SK-N-SH treated with all-trans-retinoic acid at 6 μM for 48 hours (cell line): ENCODE results near the gene KCNH4.

Experiments used
- ATAC-seq: fragments of 200-7000 bp; cut with Tn5 transposase; 3 replicates; pipeline ENCODE4 v1.9.1; 2020; ENCODE audit warnings: mild to moderate bottlenecking, moderate library complexity
- ARNTL ChIP-seq: fragments of 450-650 bp; formaldehyde crosslinking; IDR thresholded peaks from 2 replicates; pipeline ENCODE4 v1.5.0; 2020; ENCODE audit warnings: low read depth, mild to moderate bottlenecking, moderate library complexity, borderline replicate concordance
- ESRRG ChIP-seq: fragments of 250-450 bp; sonication (Bioruptor Pico); IDR thresholded peaks from 2 replicates; pipeline ENCODE4 v1.6.1; 2021; ENCODE audit warnings: mild to moderate bottlenecking
- GLIS3 ChIP-seq: fragments of 250-450 bp; sonication (Bioruptor Pico); IDR thresholded peaks from 2 replicates; pipeline ENCODE4 v1.5.0; 2020; ENCODE audit warnings: mild to moderate bottlenecking, moderate library complexity
- ISL1 ChIP-seq: fragments of 250-450 bp; sonication (Bioruptor Pico); IDR thresholded peaks from 2 replicates; pipeline ENCODE4 v2.1.2; 2022; ENCODE audit warnings: mild to moderate bottlenecking, moderate library complexity
- OSR1 ChIP-seq: fragments of 250-450 bp; sonication (Bioruptor Pico); IDR thresholded peaks from 2 replicates; pipeline ENCODE4 v1.8.0; 2022; ENCODE audit warnings: moderate library complexity, mild to moderate bottlenecking, inconsistent platforms
- PPARA ChIP-seq: fragments of 250-450 bp; sonication (Bioruptor Pico); IDR thresholded peaks from 2 replicates; pipeline ENCODE4 v1.5.0; 2020; ENCODE audit warnings: mild to moderate bottlenecking, borderline replicate concordance
- RARB ChIP-seq: fragments of 250-450 bp; sonication (Bioruptor Pico); IDR thresholded peaks from 2 replicates; pipeline ENCODE4 v1.8.0; 2021; ENCODE audit warnings: mild to moderate bottlenecking, moderate library complexity
- SNAI2 ChIP-seq: fragments of 250-450 bp; sonication (Bioruptor Pico); IDR thresholded peaks from 2 replicates; pipeline ENCODE4 v1.5.0; 2020; ENCODE audit warnings: mild to moderate bottlenecking, moderate library complexity
- TCF4 ChIP-seq: fragments of 250-450 bp; sonication (Bioruptor Pico); IDR thresholded peaks from 2 replicates; pipeline ENCODE4 v1.8.0; 2021; ENCODE audit warnings: mild to moderate bottlenecking, moderate library complexity, borderline replicate concordance
- ZC3H10 ChIP-seq: fragments of 250-450 bp; sonication (Bioruptor Pico); IDR thresholded peaks from 2 replicates; pipeline ENCODE4 v1.5.1; 2021; ENCODE audit warnings: mild to moderate bottlenecking, moderate library complexity
- ZFP3 ChIP-seq: fragments of 250-450 bp; sonication (Bioruptor Pico); IDR thresholded peaks from 2 replicates; pipeline ENCODE4 v1.5.0; 2020; ENCODE audit warnings: mild to moderate bottlenecking, moderate library complexity
- ZFP30 ChIP-seq: fragments of 450-650 bp; formaldehyde crosslinking; IDR thresholded peaks from 2 replicates; pipeline ENCODE4 v1.5.0; 2022; ENCODE audit warnings: mild to moderate bottlenecking, moderate library complexity
- ZNF565 ChIP-seq: fragments of 450-650 bp; formaldehyde crosslinking; conservative IDR thresholded peaks from 2 replicates; pipeline ENCODE4 v1.5.0; 2020; ENCODE audit warnings: low read depth, mild to moderate bottlenecking, moderate library complexity
- ZNF70 ChIP-seq: fragments of 450-650 bp; formaldehyde crosslinking; IDR thresholded peaks from 2 replicates; pipeline ENCODE4 v1.5.0; 2020; ENCODE audit warnings: mild to moderate bottlenecking, moderate library complexity
- ZNF8 ChIP-seq: fragments of 450-650 bp; formaldehyde crosslinking; IDR thresholded peaks from 2 replicates; pipeline ENCODE4 v1.5.0; 2020; ENCODE audit warnings: mild to moderate bottlenecking, moderate library complexity
- TF ChIP-seq, protein P1 (sequence below): fragments of 250-450 bp; sonication (Bioruptor Pico); IDR thresholded peaks from 2 replicates; pipeline ENCODE4 v1.8.0; 2020; ENCODE audit warnings: mild to moderate bottlenecking, moderate library complexity, borderline replicate concordance
- TF ChIP-seq, protein P2 (sequence below): fragments of 250-450 bp; sonication (Bioruptor Pico); IDR thresholded peaks from 2 replicates; pipeline ENCODE4 v1.5.1; 2021; ENCODE audit warnings: mild to moderate bottlenecking, moderate library complexity
- TF ChIP-seq, protein P3 (sequence below): fragments of 250-450 bp; sonication (Bioruptor Pico); IDR thresholded peaks from 2 replicates; pipeline ENCODE4 v1.8.0; 2021; ENCODE audit warnings: low read depth, mild to moderate bottlenecking, moderate library complexity, borderline replicate concordance
- TF ChIP-seq, protein P4 (sequence below): fragments of 250-450 bp; sonication (Bioruptor Pico); IDR thresholded peaks from 2 replicates; pipeline ENCODE4 v1.5.1; 2020; ENCODE audit warnings: low read depth, mild to moderate bottlenecking, moderate library complexity
- TF ChIP-seq, protein P5 (sequence below): fragments of 250-450 bp; sonication (Bioruptor Pico); IDR thresholded peaks from 2 replicates; pipeline ENCODE4 v1.5.0; 2020; ENCODE audit warnings: mild to moderate bottlenecking, moderate library complexity

The KCNH4 gene

DNA sequence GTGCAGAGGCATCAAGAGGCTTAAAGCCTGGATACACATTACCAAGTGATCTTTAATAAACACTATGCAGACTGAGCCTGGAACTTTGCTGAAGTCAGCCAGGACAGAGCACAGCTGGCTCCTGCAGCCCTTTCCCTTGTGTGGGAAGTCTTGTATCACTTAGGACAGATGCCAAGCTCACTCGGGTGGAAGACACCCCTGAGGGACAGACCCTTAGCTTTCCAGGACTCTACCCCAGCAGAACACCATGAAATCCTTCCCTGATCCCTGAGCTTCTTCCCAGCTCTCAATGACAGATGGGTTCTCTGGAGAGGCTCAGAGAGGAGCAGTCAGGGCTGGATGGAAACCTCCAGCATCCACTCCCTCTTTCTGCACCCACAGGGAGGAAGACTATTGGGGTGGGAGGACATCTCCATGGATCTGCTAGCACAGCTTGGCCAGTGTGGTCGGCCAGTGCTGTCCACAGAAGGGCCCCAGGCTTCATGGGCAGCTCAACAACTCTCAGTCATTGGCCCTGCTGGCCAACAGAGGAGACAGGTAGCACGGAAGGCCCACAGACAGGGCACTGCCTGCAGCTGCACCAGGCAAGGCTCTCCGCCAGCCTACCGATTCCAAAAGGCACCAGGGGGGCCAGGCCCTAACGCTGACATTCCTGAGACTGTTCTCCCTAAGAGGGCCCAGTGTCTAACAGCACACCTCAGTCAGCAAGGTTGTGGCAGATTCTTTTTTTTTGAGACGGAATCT is 42.0 kb downstream of the KCNH4 start (continued):
- TF ChIP-seq, protein P1, sequence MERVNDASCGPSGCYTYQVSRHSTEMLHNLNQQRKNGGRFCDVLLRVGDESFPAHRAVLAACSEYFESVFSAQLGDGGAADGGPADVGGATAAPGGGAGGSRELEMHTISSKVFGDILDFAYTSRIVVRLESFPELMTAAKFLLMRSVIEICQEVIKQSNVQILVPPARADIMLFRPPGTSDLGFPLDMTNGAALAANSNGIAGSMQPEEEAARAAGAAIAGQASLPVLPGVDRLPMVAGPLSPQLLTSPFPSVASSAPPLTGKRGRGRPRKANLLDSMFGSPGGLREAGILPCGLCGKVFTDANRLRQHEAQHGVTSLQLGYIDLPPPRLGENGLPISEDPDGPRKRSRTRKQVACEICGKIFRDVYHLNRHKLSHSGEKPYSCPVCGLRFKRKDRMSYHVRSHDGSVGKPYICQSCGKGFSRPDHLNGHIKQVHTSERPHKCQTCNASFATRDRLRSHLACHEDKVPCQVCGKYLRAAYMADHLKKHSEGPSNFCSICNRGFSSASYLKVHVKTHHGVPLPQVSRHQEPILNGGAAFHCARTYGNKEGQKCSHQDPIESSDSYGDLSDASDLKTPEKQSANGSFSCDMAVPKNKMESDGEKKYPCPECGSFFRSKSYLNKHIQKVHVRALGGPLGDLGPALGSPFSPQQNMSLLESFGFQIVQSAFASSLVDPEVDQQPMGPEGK (CRISPR knock-in tag) = no peak
- TF ChIP-seq, protein P2, sequence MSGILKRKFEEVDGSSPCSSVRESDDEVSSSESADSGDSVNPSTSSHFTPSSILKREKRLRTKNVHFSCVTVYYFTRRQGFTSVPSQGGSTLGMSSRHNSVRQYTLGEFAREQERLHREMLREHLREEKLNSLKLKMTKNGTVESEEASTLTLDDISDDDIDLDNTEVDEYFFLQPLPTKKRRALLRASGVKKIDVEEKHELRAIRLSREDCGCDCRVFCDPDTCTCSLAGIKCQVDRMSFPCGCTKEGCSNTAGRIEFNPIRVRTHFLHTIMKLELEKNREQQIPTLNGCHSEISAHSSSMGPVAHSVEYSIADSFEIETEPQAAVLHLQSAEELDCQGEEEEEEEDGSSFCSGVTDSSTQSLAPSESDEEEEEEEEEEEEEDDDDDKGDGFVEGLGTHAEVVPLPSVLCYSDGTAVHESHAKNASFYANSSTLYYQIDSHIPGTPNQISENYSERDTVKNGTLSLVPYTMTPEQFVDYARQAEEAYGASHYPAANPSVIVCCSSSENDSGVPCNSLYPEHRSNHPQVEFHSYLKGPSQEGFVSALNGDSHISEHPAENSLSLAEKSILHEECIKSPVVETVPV (CRISPR knock-in tag) = no peak
- TF ChIP-seq ZFP30 (CRISPR knock-in tag) = no peak

DNA sequence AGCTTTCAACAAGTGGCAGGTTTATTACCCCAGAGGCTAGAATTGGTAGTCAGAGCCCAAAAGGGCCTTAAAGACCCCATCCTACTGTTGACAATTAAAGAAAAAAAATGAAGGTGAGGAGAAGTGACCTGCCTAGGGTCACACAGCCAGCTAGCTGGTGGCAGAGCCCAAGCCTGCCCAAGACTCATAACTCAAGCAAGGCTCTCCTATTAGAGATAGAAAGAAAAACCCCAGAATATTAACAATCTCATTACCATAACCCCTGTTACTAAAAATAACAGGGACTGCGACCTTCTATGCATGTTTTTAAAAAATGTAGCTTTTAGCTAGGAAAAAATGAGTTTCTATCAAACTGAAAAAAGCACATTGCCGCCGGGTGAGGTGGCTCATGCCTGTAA is 44.3 kb downstream of the KCNH4 start:
- no peak for ATAC-seq
- TF ChIP-seq, protein P3, sequence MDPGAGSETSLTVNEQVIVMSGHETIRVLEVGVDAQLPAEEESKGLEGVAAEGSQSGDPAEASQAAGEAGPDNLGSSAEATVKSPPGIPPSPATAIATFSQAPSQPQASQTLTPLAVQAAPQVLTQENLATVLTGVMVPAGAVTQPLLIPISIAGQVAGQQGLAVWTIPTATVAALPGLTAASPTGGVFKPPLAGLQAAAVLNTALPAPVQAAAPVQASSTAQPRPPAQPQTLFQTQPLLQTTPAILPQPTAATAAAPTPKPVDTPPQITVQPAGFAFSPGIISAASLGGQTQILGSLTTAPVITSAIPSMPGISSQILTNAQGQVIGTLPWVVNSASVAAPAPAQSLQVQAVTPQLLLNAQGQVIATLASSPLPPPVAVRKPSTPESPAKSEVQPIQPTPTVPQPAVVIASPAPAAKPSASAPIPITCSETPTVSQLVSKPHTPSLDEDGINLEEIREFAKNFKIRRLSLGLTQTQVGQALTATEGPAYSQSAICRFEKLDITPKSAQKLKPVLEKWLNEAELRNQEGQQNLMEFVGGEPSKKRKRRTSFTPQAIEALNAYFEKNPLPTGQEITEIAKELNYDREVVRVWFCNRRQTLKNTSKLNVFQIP = no peak
- TF ChIP-seq, protein P4, sequence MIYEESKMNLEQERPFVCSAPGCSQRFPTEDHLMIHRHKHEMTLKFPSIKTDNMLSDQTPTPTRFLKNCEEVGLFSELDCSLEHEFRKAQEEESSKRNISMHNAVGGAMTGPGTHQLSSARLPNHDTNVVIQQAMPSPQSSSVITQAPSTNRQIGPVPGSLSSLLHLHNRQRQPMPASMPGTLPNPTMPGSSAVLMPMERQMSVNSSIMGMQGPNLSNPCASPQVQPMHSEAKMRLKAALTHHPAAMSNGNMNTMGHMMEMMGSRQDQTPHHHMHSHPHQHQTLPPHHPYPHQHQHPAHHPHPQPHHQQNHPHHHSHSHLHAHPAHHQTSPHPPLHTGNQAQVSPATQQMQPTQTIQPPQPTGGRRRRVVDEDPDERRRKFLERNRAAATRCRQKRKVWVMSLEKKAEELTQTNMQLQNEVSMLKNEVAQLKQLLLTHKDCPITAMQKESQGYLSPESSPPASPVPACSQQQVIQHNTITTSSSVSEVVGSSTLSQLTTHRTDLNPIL (CRISPR knock-in tag) = no peak
- TF ChIP-seq SNAI2 (CRISPR knock-in tag) (no peak), GLIS3 (CRISPR knock-in tag) (no peak), RARB (CRISPR knock-in tag) (no peak), ZNF70 (CRISPR knock-in tag) (no peak), PPARA (no peak), ZNF8 (CRISPR knock-in tag) (no peak), ZFP30 (CRISPR knock-in tag) (no peak), ZC3H10 (CRISPR knock-in tag) (no peak), ZNF565 (CRISPR knock-in tag) (no peak), TCF4 (CRISPR knock-in tag) (no peak), ZFP3 (CRISPR knock-in tag) (no peak), ESRRG (CRISPR knock-in tag) (no peak), ISL1 (no peak), ARNTL (no peak), OSR1 (CRISPR knock-in tag) (no peak)
- TF ChIP-seq, protein P5, sequence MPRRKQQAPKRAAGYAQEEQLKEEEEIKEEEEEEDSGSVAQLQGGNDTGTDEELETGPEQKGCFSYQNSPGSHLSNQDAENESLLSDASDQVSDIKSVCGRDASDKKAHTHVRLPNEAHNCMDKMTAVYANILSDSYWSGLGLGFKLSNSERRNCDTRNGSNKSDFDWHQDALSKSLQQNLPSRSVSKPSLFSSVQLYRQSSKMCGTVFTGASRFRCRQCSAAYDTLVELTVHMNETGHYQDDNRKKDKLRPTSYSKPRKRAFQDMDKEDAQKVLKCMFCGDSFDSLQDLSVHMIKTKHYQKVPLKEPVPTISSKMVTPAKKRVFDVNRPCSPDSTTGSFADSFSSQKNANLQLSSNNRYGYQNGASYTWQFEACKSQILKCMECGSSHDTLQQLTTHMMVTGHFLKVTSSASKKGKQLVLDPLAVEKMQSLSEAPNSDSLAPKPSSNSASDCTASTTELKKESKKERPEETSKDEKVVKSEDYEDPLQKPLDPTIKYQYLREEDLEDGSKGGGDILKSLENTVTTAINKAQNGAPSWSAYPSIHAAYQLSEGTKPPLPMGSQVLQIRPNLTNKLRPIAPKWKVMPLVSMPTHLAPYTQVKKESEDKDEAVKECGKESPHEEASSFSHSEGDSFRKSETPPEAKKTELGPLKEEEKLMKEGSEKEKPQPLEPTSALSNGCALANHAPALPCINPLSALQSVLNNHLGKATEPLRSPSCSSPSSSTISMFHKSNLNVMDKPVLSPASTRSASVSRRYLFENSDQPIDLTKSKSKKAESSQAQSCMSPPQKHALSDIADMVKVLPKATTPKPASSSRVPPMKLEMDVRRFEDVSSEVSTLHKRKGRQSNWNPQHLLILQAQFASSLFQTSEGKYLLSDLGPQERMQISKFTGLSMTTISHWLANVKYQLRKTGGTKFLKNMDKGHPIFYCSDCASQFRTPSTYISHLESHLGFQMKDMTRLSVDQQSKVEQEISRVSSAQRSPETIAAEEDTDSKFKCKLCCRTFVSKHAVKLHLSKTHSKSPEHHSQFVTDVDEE (CRISPR knock-in tag) = no peak
- TF ChIP-seq, protein P2 (CRISPR knock-in tag) = no peak
- TF ChIP-seq, protein P1 (CRISPR knock-in tag) = no peak
